Choroid plexus epithelial cell (primary cell): Measurements from ENCODE around the gene KRT16.
"Not testable (repeated sequence)": the region's sequence is repeated elsewhere in the genome, so short reads cannot be mapped to it uniquely, and the experiment has no call there.

Experiments used
- DNase-seq: peaks from one replicate; pipeline ENCODE4 v3.0.0-alpha.2; 2010; ENCODE audit warnings: low read depth
- H3K4me3 ChIP-seq: 2 replicates; pipeline ENCODE4 v1.5.1; 2011; ENCODE audit warnings: low read depth, mild to moderate bottlenecking, control low read depth, low read length, moderate library complexity
- CTCF ChIP-seq: conservative IDR thresholded peaks from 2 replicates; pipeline ENCODE4 v1.5.1; 2011; ENCODE audit warnings: low read depth, mild to moderate bottlenecking, control low read depth, inconsistent platforms, low read length, moderate library complexity

Gene KRT16

DNA sequence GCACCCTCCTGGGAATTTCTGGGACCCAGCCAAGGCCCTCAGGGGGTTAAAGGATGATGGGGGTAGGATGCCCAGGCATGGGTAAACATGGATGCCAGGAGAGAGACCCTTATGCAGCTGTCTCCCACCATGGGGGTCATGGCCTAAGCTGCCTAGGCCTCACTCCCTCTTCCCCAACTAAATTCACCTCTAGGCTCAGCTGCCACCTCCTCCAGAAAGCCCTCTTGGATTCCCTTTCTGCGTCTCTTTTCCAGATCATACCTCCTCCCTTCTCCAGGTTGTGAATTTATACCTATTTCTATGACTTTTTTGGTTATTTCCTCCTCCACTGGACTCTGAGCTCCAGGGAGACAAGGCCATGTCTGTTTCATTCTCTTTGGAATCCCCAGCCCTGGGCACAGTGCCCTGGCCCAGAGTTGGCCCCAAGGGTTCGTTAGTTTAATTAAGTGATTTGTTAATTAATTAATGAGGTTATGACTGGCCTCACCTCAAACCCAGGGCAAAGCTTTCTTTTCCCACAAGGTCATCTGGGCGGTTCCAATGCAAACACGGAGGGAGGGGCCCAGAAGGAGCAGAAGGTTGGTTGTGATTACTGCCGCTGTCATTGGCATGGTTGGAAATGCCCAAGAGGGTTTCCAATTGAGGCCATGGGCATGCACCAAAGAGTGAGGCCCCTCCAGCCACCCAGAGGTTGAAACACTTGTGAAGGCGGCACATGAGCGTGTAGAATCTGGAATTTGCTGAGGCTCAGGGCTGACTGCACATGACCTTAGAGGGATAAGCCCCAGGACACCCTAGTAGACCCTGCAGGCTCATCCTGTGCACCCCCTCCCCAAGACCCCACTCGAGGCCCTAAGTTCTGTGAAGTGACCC is 18.7 kb upstream of the KRT16 start:
- no peak overlapping the region for H3K4me3 ChIP-seq
- no peak for TF ChIP-seq CTCF
- no peak for DNase-seq

DNA sequence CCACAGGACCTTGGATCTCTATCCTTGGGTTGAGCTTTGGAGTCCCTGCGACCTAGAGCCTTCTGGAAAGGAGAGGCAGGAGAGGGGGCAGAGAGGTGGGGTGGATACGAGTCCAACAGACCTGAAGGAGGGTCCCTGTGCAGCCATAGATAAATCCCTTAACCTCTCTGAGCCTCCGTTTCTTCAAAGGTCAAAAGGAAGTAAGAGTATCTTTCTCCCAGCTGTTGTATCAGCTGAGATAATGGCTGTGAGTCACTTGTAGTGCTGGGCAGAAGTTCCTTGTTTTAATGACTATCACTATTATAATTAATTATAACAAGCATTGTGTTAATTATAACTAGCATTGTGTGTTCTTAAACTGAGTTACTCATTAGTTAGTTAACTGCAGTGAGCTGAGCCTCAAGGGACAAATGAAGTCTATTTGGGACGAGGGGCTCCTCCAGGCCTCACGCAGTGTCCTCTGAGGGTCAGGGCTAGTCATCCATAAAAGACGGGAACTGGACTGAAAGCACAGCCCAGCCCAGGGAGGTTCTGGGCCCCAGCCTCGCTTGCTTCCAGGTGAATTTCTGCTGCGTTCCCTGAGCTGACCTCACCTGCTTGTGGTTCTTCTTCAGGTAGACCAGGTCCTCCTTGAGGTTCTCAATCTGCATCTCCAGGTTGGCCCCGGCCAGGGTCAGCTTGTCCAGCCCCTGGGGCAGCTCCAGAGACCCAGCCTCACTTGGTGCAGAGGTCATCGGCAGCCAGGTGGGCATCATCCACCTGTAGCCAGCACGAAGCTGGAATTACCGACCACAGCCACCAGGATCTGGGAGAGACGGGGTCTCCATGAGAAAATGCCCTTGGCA is 17.5 kb upstream of the KRT16 start:
- DNase-seq, result no peak
- TF ChIP-seq CTCF, result no peak
- H3K4me3 ChIP-seq, result no peak overlapping the region

DNA sequence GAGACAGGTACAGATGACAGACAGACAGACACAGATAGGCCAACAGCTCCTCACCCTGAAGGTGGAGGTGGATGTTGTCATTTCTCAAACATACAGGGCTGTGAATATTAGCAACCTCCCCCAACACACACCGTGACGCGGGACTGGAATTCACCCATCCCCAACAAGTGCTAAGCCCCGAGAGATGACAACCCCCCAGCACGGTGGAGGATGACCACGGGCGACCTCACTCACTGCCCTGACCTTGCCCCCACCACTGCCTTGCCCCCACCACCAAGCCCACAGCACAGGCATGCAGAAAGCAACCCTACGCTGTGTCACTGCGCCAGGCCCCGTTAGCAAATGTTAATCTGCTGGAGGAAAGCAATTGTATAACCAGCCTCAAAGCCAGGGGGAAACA is 16.7 kb upstream of the KRT16 start:
- no peak for TF ChIP-seq CTCF
- H3K4me3 ChIP-seq, result no peak overlapping the region
- no peak for DNase-seq

DNA sequence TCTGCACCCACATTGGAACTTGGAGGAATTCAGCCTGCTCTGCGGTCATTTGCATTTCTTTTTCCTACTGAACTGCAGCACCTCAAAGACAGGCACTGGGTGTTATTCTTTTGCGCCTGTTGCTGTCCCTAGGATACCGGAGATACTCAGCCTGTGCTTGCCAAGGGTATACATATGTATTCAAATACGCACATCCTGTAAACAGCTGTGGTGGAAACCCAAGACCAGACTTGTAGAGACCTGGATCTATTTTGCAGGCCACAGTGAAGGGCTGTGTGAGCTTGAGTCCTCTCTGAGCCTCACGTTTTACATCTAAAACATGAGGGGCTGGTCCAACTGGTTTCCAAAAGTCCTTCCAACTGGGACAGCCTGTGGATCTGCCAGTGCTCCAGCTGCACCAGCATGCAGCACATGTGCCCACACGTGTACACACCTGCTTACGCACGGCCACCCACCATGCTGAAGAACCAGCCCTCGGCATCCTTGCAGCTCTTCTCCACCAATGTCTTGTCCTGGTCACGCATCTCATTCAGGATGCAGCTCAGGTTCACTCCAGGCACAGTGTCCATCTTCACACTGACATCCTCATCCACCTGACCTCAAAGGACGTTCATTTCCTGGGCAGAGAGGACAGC is 16.2 kb upstream of the KRT16 start:
- DNase-seq, H3K4me3 ChIP-seq: not testable (repeated sequence)

GRCh38 chr17:41628073-41628370 is 15.5 kb upstream of the KRT16 start:
- not testable (repeated sequence) for H3K4me3 ChIP-seq, DNase-seq

DNA sequence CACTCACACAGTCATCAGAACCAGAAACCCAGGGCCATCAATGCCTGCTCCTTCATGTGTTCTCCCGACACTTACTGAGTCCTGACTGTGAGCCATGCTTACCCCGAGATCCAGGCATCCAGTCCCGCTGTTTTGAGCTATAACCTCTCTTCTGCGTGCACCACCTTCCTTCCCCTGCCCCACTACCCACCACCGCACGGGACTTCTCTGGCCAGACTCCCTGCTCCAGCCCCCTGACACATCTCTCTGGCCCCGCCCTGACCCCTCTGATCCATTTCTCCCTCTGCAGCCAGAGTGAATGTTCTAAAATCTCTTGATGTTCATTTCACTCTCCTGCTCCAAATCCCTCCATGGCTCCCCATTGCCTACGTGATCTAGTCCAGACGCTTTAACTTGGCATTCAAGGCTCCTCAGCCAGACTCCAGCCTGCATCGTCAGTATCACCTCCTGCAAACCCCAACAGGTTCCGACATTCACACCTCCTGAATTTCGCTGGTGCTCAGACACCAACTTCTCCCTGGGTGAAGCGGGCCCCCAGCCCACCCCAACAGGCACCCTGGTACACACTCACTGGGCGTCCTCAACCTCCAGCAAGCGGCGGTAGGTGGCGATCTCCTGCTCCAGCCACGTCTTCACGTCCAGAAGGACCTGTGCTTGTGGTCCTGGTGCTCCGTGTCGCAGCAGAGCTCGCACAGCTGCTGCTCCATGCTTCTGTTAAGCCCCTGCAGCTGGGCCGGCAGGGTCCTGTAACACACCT is 14.9 kb upstream of the KRT16 start:
- no peak overlapping the region for H3K4me3 ChIP-seq
- DNase-seq, result no peak
- TF ChIP-seq CTCF, result no peak

- not testable (repeated sequence) for H3K4me3 ChIP-seq
- DNase-seq, result peak; percentile 78
These were observed 14.3 kb upstream of the KRT16 start for GRCh38 chr17:41626914-41627295.

DNA sequence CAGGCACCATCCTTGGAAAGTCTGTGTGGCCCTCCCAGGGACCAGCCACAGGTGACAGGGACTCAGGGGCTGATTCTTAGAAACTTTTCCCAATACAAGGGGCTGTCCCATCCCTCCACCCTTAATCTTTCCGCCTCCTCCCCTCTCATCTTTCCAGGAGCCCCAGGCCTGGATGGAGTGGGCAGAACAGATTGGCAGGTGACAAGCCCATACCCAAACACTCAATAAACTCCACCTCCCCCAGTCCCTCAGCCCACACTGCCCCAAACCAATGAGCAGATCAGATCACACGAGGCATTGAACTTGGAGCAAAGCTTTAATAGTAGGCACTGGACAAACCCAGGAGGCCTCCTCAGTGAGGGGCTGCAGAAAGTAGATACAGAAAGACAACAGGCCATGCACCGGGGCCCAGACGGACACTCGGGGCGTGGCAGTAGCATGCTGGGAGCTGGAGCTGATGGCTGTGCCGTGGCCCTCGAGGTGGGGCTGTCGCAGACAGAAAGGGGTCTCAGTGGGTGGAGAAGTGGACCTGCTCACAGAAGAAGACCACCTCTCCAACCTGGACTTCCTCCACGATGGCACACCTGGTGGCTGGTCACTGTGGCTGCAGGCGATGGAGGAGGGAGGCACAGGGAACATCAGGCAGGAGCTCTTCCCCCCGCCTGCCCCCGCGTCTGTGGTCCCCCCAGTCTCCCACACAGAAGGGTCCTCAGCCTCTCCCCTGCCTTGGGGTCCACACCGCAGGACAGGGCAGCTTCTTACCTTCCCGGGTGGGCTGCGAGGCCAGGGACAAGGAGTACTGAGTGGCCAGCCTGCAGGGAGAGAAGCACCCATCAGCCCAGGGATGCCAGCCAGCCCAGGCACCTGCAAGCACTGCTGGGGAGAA is 13.7 kb upstream of the KRT16 start:
- not testable (repeated sequence) for DNase-seq, H3K4me3 ChIP-seq
